NT2/D1 (cell line): Measurements from ENCODE around the gene NPEPPS.

Source experiments
- SUZ12 ChIP-seq: IDR thresholded peaks from 2 replicates; pipeline ENCODE4 v1.6.1; 2011; ENCODE audit not compliant: insufficient read length, insufficient read depth; ENCODE audit errors: extremely low read depth
- YY1 ChIP-seq: IDR thresholded peaks from 2 replicates; pipeline ENCODE4 v1.6.1; 2011; ENCODE audit not compliant: insufficient read length, insufficient read depth
- ZNF274 ChIP-seq: IDR thresholded peaks from 2 replicates; pipeline ENCODE4 v1.6.1; 2011; ENCODE audit warnings: mild to moderate bottlenecking, low read depth, low read length

DNA sequence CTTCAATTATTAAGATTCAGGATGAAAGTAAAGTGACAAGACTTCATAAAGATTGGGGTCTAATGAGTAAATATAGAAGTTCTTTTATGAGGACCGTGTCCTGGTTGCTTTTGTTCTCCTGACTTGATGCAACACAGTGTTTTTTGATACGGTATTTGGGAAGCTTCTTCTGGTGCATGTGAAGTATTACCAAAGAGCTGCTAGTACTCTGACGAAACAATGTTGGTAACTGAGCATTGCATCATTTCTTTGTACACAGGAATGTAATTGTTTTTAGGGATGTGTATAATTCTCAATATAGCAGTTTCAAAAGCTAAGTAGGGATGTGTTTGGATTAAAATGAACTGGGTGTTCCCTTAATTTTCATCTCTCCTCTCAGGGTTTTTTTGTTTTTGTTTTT lies 134.7 kb downstream of the NPEPPS start:
- TF ChIP-seq YY1 (no peak), SUZ12 (no peak), ZNF274 (no peak)
